GM12891 (cell line): ENCODE measurements around the gene CATSPERB. TPM values are rescaled to one million over a fixed set of nuclear protein-coding genes. Genes with fewer than 3 reads are reported as not detected.

ENCODE experiments used
- DNase-seq: peaks from one replicate; pipeline ENCODE4 v3.0.0; 2011; ENCODE audit warnings: low spot score; ENCODE audit not compliant: insufficient read length
- FAIRE-seq: peaks from 2 replicates; lab custom pipeline; 2011; peaks lifted over from hg19 to GRCh38; lab: Jason Lieb, UNC
- PAX5 ChIP-seq: IDR thresholded peaks from 2 replicates; pipeline ENCODE4 v1.6.1; 2011; ENCODE audit warnings: low read length, moderate library complexity, mild to moderate bottlenecking; ENCODE audit not compliant: insufficient read depth, severe bottlenecking
- POLR2A ChIP-seq: IDR thresholded peaks from 2 replicates; pipeline ENCODE4 v1.6.1; 2011; ENCODE audit warnings: low read depth, low read length, control low read depth
- POLR2AphosphoS5 ChIP-seq: IDR thresholded peaks from 2 replicates; pipeline ENCODE4 v1.6.1; 2011; ENCODE audit warnings: low read depth, low read length, control low read depth
- POU2F2 ChIP-seq: IDR thresholded peaks from 2 replicates; pipeline ENCODE4 v1.6.1; 2011; ENCODE audit warnings: low read depth, mild to moderate bottlenecking, control low read depth, low read length, moderate library complexity
- SPI1 ChIP-seq: IDR thresholded peaks from 2 replicates; pipeline ENCODE4 v1.6.1; 2011; ENCODE audit warnings: low read depth, low read length, control low read depth
- TAF1 ChIP-seq: IDR thresholded peaks from 2 replicates; pipeline ENCODE4 v1.6.1; 2011; ENCODE audit warnings: low read depth, low read length, control low read depth
- polyA plus RNA-seq: library from polyadenylated mRNA; unstranded; fragments of >200 nt; gene quantifications from one replicate; pipeline ENCODE4 v1.2.1, GENCODE V29; 2012; ENCODE audit warnings: low read depth, missing spikeins, inconsistent platforms; ENCODE audit not compliant: missing spikeins

CATSPERB gene
- 0.04 TPM for polyA plus RNA-seq

GRCh38 chr14:91731986-91732385 is at the start of gene CATSPERB:
Gene CATSPERB (minus strand): TSS chr14:91732086. CDS start chr14:91729479, 2,607 bp downstream.
- DNase-seq (no peak), FAIRE-seq (no peak)
- TF ChIP-seq POLR2AphosphoS5 = no peak
- TF ChIP-seq SPI1 = no peak
- no peak for TF ChIP-seq POLR2A
- no peak for TF ChIP-seq PAX5
- TF ChIP-seq TAF1 = no peak
- TF ChIP-seq POU2F2 = no peak

GRCh38 chr14:91780452-91780851 is 48.6 kb upstream of the CATSPERB start:
- DNase-seq (no peak), FAIRE-seq (no peak)
- TF ChIP-seq TAF1 (no peak), POLR2A (no peak), POU2F2 (no peak), POLR2AphosphoS5 (no peak), PAX5 (no peak), SPI1 (no peak)

- no peak for DNase-seq
- TF ChIP-seq SPI1 (no peak), POLR2AphosphoS5 (no peak), POLR2A (no peak), TAF1 (no peak)
- no peak for FAIRE-seq
Measured at GRCh38 chr14:91778217-91778616, 46.3 kb upstream of the CATSPERB start.

- DNase-seq = no peak
- TF ChIP-seq POLR2A = no peak
- TF ChIP-seq POU2F2 = no peak
- TF ChIP-seq PAX5 = no peak
- no peak for TF ChIP-seq SPI1
- no peak for TF ChIP-seq POLR2AphosphoS5
- no peak for TF ChIP-seq TAF1
- peak; percentile 5 for FAIRE-seq
Measured at GRCh38 chr14:91774140-91775096, 42.5 kb upstream of the CATSPERB start.

GRCh38 chr14:91770185-91770584 is 38.3 kb upstream of the CATSPERB start:
- FAIRE-seq (no peak), DNase-seq (no peak)
- TF ChIP-seq POLR2AphosphoS5 = no peak
- TF ChIP-seq TAF1 = no peak
- TF ChIP-seq POLR2A = no peak
- TF ChIP-seq SPI1 = no peak
- TF ChIP-seq POU2F2 = no peak
- TF ChIP-seq PAX5 = no peak

- no peak for FAIRE-seq
- TF ChIP-seq POLR2A (no peak), POU2F2 (no peak), TAF1 (no peak), PAX5 (no peak)
- no peak for DNase-seq
Measured at GRCh38 chr14:91755570-91756295, 23.8 kb upstream of the CATSPERB start.

- TF ChIP-seq POU2F2 = no peak
- no peak for TF ChIP-seq SPI1
- no peak for TF ChIP-seq PAX5
- no peak for TF ChIP-seq TAF1
- TF ChIP-seq POLR2A = no peak
- TF ChIP-seq POLR2AphosphoS5 = no peak
- FAIRE-seq = no peak
- no peak for DNase-seq
Measured at GRCh38 chr14:91754819-91755218, 22.9 kb upstream of the CATSPERB start.

GRCh38 chr14:91754185-91754584 is 22.3 kb upstream of the CATSPERB start:
- TF ChIP-seq POLR2A (no peak), POU2F2 (no peak), SPI1 (no peak), TAF1 (no peak), POLR2AphosphoS5 (no peak), PAX5 (no peak)
- DNase-seq (no peak), FAIRE-seq (no peak)

GRCh38 chr14:91753501-91754128 is 21.7 kb upstream of the CATSPERB start:
- TF ChIP-seq PAX5 = no peak
- TF ChIP-seq SPI1 = no peak
- no peak for TF ChIP-seq POLR2AphosphoS5
- no peak for TF ChIP-seq POLR2A
- no peak for TF ChIP-seq TAF1
- no peak for TF ChIP-seq POU2F2
- DNase-seq (no peak), FAIRE-seq (no peak)
